WTC11 (cell line): Measurements from ENCODE around the gene GDPD4.

ENCODE experiments used
- CREM ChIP-seq: sonication (generic); formaldehyde crosslinking; IDR thresholded peaks from 2 replicates; pipeline ENCODE4 v1.8.1; 2022; ENCODE audit warnings: mild to moderate bottlenecking, missing genetic modification reagents, moderate library complexity
- E2F5 ChIP-seq: sonication (generic); formaldehyde crosslinking; IDR thresholded peaks from 2 replicates; pipeline ENCODE4 v1.8.1; 2022; ENCODE audit warnings: mild to moderate bottlenecking, moderate library complexity, missing genetic modification reagents
- JUN ChIP-seq: sonication (generic); formaldehyde crosslinking; IDR thresholded peaks from 2 replicates; pipeline ENCODE4 v1.8.0; 2023; ENCODE audit warnings: mild to moderate bottlenecking, missing genetic modification reagents
- TP53 ChIP-seq: sonication (generic); formaldehyde crosslinking; IDR thresholded peaks from 2 replicates; pipeline ENCODE4 v1.8.1; 2023; ENCODE audit warnings: mild to moderate bottlenecking, missing genetic modification reagents
- TF ChIP-seq, protein P1 (sequence below): fragments of 200-600 bp; IDR thresholded peaks from 2 replicates; pipeline ENCODE4 v1.8.0; 2022; ENCODE audit warnings: antibody characterized with exemption
- TF ChIP-seq, protein P2 (sequence below): sonication (generic); formaldehyde crosslinking; IDR thresholded peaks from 2 replicates; pipeline ENCODE4 v1.8.0; 2022; ENCODE audit warnings: mild to moderate bottlenecking, missing genetic modification reagents
- TF ChIP-seq, protein P3 (sequence below): sonication (generic); formaldehyde crosslinking; conservative IDR thresholded peaks from 2 replicates; pipeline ENCODE4 v1.8.1; 2022; ENCODE audit warnings: mild to moderate bottlenecking, missing genetic modification reagents
- TF ChIP-seq, protein P4 (sequence below): sonication (generic); formaldehyde crosslinking; IDR thresholded peaks from 2 replicates; pipeline ENCODE4 v1.8.1; 2023; ENCODE audit warnings: mild to moderate bottlenecking, missing genetic modification reagents, moderate library complexity

- no peak for TF ChIP-seq JUN (CRISPR knock-in tag)
- TF ChIP-seq, protein P1, sequence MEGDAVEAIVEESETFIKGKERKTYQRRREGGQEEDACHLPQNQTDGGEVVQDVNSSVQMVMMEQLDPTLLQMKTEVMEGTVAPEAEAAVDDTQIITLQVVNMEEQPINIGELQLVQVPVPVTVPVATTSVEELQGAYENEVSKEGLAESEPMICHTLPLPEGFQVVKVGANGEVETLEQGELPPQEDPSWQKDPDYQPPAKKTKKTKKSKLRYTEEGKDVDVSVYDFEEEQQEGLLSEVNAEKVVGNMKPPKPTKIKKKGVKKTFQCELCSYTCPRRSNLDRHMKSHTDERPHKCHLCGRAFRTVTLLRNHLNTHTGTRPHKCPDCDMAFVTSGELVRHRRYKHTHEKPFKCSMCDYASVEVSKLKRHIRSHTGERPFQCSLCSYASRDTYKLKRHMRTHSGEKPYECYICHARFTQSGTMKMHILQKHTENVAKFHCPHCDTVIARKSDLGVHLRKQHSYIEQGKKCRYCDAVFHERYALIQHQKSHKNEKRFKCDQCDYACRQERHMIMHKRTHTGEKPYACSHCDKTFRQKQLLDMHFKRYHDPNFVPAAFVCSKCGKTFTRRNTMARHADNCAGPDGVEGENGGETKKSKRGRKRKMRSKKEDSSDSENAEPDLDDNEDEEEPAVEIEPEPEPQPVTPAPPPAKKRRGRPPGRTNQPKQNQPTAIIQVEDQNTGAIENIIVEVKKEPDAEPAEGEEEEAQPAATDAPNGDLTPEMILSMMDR, result no peak
- TF ChIP-seq, protein P2, sequence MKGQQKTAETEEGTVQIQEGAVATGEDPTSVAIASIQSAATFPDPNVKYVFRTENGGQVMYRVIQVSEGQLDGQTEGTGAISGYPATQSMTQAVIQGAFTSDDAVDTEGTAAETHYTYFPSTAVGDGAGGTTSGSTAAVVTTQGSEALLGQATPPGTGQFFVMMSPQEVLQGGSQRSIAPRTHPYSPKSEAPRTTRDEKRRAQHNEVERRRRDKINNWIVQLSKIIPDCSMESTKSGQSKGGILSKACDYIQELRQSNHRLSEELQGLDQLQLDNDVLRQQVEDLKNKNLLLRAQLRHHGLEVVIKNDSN (CRISPR knock-in tag), result no peak
- TF ChIP-seq, protein P3, sequence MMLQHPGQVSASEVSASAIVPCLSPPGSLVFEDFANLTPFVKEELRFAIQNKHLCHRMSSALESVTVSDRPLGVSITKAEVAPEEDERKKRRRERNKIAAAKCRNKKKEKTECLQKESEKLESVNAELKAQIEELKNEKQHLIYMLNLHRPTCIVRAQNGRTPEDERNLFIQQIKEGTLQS (CRISPR knock-in tag), result no peak
- TF ChIP-seq, protein P4, sequence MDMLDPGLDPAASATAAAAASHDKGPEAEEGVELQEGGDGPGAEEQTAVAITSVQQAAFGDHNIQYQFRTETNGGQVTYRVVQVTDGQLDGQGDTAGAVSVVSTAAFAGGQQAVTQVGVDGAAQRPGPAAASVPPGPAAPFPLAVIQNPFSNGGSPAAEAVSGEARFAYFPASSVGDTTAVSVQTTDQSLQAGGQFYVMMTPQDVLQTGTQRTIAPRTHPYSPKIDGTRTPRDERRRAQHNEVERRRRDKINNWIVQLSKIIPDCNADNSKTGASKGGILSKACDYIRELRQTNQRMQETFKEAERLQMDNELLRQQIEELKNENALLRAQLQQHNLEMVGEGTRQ (CRISPR knock-in tag), result no peak
- TF ChIP-seq CREM (CRISPR knock-in tag), result no peak
- TF ChIP-seq E2F5 (CRISPR knock-in tag), result no peak
- no peak for TF ChIP-seq TP53 (CRISPR knock-in tag)
Observed at GRCh38 chr11:77205467-77206263, 95.8 kb downstream of the GDPD4 start.
